ENCODE data around the gene CLK2. TPM values are rescaled to one million over a fixed set of nuclear protein-coding genes. Genes with fewer than 3 reads are reported as not detected.

Gene CLK2
- total and polyA plus RNA-seq, 9 of the 15 experiments (the other 6 are each of a cell fraction or from before 2014, with no cell fraction given), result 13.5 to 81.4 (median 39.6) TPM

GRCh38 chr1:155226188-155226909 lies 47.0 kb downstream of the CLK2 start (continued):
- TF ChIP-seq TCF15 (CRISPR knock-in tag; IDR thresholded peaks at IDR 0.05), result no peak
- TF ChIP-seq SNAPC5 (CRISPR knock-in tag; IDR thresholded peaks at IDR 0.05), result no peak
- TF ChIP-seq ZNF280A (IDR thresholded peaks at IDR 0.05; ENCODE audit: low read depth, partially characterized antibody), result no peak
- TF ChIP-seq YBX1 (IDR thresholded peaks at IDR 0.05), result no peak
- no peak for TF ChIP-seq SIRT6 (IDR thresholded peaks at IDR 0.05; ENCODE audit: low read depth, low read length)
- TF ChIP-seq ZNF830 (CRISPR knock-in tag; IDR thresholded peaks at IDR 0.05), result no peak
- no peak for TF ChIP-seq PCBP2 (IDR thresholded peaks at IDR 0.05; ENCODE audit: low read depth, low read length, poor library complexity, severe bottlenecking)
- TF ChIP-seq CBX1 (IDR thresholded peaks at IDR 0.05; ENCODE audit: low read depth), result no peak
- no peak for TF ChIP-seq SFPQ (IDR thresholded peaks at IDR 0.05; ENCODE audit: low read depth, low read length)
- TF ChIP-seq ETV5 (CRISPR knock-in tag; IDR thresholded peaks at IDR 0.05; ENCODE audit: low read depth), result peak; percentile 78
- no peak for TF ChIP-seq YY1 (IDR thresholded peaks at IDR 0.05; ENCODE audit: borderline replicate concordance in 1 of 3, control insufficient read depth in 1 of 3, extremely low read depth in 1 of 3, insufficient read depth in 3 of 3, insufficient read length in 1 of 3, insufficient replicate concordance in 2 of 3, low read depth in 1 of 3, low read length in 2 of 3)
- no peak for TF ChIP-seq HDAC6 (IDR thresholded peaks at IDR 0.05; ENCODE audit: low read depth, low read length)
- no peak for TF ChIP-seq CBX2 (IDR thresholded peaks at IDR 0.05; ENCODE audit: insufficient read depth, low read length, poor library complexity, severe bottlenecking)
- TF ChIP-seq BHLHE40 (IDR thresholded peaks at IDR 0.05; ENCODE audit: low read length), result 0 out of 2 replicates have a peak, but pooled peaks have one; percentile 12
- no peak for TF ChIP-seq PHF8 (IDR thresholded peaks at IDR 0.05; ENCODE audit: borderline replicate concordance, low read length)
- TF ChIP-seq ZNF780A (CRISPR knock-in tag; IDR thresholded peaks at IDR 0.05), result no peak
- TF ChIP-seq NR4A1 (CRISPR knock-in tag; IDR thresholded peaks at IDR 0.05), result no peak
- no peak for TF ChIP-seq NR4A1 (tag; IDR thresholded peaks at IDR 0.05)
- TF ChIP-seq ZBTB9 (CRISPR knock-in tag; IDR thresholded peaks at IDR 0.05), result no peak
- TF ChIP-seq ZNF354B (CRISPR knock-in tag; IDR thresholded peaks at IDR 0.05), result no peak
- TF ChIP-seq CHD4 (IDR thresholded peaks at IDR 0.05; ENCODE audit: insufficient read depth, insufficient replicate concordance, low read depth, low read length, poor library complexity, severe bottlenecking), result no peak
- no peak for TF ChIP-seq L3MBTL2 (IDR thresholded peaks at IDR 0.05)
